CD4-positive, alpha-beta T cell treated with Interleukin-10 for 1 hour (primary cell): ENCODE data around the gene EPG5.
A peak's percentile ranks its signal among the peaks of the same experiment; 100 is the strongest.

Experiments used
- DNase-seq: peaks from one replicate; pipeline ENCODE4 v3.0.0-alpha.2; 2020

The EPG5 gene

DNA sequence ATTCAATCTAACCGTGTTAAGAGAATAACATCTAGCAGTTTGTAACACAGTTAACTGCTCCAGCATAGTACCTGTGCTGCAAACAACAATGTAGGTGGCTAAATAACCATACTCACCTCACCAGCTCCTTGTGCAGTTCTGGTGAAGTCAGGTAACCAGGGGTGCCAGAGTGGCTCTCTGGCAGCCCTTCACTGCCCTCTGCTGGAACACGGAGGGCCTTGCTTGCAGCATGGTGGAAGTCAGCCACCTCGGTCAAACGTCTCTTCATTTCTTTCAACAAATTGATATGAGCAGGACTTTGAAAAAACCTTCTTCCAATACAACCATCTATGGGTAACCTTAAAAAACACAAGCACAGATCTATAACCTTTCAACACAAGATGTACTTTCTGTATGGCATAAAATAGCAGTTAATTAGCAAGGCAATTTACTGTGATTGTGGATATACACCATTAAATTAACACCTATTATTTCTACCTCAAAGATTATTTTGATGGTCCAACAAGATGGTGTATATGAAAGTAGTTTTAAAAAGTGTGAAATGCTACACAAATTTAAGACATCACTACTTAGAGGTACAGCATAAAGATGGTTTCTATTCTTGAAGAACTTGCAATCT is 56.6 kb downstream of the EPG5 start:
- DNase-seq = peak; percentile 70

DNA sequence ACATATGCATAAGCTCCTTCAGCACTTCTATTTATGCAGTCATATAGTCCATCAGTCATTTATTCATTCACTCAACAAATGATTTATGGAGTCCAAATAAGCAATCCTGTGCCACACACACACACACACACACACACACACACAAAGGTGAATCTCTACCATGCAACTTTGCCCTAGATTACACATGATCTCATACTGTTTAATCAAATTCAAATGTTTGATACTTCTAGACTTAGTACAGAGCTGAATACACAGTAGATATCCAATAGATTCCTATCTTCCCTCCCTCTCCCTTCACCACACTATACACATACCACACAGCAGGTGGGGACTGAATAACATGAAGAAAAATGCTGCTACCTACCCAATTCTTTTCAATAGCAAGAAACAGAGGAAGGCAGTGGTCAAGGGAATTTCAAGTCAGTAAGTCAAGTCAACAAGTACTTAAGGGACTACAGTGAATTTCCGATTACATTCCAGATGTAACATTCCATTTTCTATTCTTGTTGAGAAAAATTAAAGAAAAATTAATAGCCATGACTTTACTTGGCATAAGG is 65.4 kb downstream of the EPG5 start:
- no peak for DNase-seq

DNA sequence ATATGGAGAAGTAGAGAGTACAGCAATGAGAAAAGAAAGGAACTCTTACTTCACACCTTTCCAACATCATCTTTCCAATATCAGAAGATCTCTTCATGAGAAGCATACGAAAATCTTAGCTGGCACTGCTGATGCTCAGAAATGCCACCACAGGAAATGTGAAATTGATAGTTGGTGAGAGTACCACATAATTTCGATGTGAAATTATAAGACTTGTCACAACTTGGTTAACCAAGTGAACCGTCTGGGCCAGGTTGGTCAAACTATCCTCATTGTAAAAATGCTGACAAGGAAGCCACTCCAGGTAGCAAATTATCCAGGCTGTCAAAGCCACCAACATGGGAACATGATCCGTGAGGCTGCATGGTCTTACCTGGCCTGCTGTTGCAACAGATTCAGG is 66.5 kb downstream of the EPG5 start:
- no peak for DNase-seq

DNA sequence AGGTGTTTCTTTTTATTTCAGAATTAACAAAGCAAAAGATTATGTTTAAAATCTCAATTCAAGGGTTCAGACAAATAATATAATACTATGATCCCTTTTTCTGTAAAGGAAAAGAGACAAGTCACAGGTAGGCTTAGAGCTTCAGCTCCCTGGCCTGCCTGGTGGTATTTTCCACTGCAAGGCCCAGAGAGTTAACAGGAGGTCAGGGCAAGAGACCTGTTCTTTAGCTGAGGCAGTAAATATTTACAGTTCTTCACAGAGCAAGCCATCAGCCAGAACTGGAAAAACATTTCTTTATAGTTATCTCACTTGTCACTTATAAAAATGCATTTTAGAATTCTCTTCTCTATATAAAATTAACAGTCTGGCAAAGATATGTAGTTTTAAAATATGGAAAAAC is 70.1 kb downstream of the EPG5 start:
- no peak for DNase-seq

DNA sequence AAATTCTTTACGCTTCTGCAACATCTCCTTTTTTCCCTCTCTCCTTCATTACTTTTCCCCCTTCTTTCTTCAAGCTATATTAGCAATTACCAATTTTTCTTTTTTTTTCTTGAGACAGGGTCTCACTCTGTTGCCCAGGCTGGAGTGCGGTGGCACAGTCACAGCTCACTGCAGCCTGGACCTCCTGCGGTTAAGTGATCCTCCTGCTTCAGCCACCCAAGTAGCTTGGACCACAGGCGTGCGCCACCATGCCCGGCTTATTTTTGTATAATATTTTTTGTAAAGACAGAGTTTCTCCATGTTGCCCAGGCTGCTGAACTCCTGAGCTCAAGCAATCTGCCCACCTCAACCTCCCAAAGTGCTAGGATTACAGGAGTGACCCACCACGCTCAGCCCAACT is 70.7 kb downstream of the EPG5 start:
- DNase-seq = no peak

DNA sequence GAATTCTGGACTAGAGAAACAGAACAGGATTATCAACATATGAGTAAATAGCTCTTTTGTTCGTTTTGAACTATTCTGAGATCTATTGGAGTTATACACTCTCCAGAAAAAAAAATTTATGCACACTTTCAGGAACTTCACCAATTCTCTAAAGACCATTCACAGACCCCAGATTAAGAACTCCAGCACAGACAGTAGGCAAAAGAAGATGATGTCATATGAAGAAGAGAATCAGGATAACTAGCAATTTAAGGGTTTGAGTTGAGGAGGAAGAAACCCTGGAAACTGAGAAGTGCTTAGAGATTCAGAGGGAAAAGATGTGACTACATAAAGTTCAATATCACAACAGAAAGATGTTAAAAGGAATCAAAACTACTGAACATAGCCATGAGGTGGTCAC is 71.8 kb downstream of the EPG5 start:
- no peak for DNase-seq

DNA sequence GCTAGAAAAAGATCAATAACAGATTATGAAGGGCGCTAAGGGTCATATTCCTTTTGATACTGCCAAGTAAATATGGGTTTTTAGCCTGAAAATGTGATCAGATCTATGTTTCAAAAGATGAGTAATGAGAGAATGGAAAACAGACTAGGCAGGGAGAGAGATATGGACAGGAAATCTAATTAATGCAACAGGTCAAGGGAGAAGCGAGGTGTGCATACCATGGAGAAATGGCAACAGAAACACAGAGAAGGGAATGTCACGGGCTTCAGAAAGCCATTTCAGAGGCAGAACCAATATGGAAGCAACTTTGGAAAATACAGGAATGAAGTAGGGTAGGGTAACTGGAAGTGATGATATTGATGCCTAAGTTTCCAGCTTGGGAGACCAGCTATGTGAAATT is 72.3 kb downstream of the EPG5 start:
- no peak for DNase-seq

DNA sequence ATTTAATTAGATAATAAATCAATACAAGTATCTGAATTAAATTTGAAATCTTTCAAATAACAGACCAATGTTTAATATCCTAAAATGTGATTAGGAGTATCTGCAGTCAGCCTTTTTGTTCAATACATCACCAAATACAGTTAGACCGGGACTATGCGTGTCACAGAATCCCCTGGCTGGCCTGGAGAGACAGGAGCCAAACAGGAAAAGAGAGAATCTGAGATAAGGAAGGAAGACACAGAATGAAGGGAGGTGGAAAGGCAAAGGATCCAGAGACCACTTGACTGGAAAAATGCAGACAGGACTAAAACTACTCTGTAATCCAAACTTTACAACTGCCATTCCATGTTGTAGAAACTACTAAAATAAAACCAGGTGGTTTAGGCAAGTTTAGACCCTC is 75.3 kb downstream of the EPG5 start:
- DNase-seq = no peak

DNA sequence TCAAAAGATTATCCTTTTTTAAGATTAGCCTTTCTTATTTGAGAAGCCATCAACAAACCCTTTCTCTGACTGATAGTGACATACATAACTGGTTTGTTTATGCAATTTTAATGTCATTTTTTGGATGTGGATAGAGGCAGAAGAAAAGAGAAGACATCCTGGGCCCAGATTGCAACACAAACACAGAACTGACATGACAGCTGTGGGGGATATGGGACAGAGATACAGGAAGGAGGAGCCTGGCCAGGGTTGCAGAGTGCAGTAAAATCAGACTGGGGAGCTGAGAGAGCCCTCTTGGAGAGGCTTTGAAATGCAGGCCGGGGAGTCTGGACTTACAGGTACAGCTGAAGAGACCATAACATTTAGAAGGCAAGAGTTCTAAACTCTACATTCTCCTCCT is 76.5 kb downstream of the EPG5 start:
- no peak for DNase-seq

DNA sequence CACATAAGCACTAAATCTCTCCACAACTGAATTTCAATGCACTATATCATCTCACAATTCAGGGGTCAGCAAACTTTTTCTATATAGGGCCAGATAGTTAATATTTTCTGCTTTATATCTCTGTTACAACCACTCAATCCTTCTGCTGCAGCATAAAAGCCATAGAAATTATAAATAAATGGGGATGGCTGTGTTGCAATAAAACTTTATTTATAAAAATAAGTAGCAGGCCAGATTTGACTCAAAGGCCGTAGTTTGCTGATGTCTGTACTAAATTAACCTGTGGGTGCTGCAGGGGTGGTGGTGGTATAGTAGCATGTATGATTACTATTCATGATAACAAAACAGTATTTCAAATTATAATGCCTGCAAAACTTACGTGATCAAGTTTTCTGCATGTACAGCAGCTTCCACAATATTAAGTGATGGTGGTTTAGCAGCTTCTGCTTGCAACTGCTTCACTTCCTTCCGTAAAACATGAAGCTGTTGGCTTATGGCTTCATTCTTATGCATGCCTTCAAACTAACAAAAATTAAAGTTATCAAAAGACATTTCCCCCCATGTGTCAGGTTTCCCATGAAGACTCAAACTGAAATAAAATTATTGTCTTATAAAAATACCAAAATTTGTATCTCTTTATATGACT is 77.6 kb downstream of the EPG5 start:
- no peak for DNase-seq

DNA sequence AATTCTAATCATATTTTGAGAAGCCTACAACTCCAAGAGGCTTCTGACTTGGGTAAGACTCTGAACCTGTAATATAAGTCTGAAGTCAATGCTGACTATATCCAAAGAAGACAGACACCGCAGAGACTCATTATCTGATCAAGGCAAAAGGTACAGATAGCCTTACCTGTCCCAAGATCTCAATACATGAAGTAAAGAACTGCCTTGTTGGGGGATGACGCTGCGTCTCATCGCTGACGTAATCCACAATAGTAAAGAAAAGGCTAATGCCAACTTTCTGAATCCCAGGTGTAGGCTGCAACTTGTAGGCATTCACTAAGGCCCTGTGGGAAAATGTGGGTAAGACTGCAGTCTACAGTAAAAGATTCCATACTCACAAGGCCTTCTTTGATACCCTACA is 79.5 kb downstream of the EPG5 start:
- DNase-seq = no peak

DNA sequence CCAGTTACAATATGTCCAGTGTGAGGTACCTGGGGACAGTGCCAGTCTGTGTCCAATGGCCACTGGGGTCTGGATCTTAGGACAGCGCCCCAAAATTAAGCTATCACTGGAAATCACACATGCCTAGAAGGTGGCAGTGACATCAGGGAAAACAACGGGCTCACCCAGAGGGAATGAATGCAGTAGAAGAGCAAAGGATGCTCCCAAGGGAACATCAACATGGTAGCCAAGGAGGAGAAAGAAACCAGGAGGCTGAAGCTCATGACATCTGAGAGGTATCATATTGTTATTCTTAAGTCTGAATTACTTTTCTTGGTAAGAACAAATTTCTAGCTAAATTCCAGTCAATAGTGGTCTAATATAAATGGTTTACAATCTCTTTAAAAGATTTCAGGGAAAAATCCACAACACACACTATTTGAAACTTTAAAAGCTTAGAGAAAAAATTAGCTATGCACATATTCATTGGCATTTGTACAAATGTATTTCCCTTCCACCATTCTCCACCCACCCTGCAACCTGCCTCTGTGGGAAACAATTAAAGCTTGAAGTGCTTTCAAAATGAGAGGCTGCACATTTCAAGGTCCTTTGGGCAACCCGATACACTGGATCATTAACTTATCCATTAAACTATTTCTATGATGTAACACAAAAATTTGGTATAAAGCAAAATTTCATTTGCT is 86.1 kb downstream of the EPG5 start:
- DNase-seq = no peak

DNA sequence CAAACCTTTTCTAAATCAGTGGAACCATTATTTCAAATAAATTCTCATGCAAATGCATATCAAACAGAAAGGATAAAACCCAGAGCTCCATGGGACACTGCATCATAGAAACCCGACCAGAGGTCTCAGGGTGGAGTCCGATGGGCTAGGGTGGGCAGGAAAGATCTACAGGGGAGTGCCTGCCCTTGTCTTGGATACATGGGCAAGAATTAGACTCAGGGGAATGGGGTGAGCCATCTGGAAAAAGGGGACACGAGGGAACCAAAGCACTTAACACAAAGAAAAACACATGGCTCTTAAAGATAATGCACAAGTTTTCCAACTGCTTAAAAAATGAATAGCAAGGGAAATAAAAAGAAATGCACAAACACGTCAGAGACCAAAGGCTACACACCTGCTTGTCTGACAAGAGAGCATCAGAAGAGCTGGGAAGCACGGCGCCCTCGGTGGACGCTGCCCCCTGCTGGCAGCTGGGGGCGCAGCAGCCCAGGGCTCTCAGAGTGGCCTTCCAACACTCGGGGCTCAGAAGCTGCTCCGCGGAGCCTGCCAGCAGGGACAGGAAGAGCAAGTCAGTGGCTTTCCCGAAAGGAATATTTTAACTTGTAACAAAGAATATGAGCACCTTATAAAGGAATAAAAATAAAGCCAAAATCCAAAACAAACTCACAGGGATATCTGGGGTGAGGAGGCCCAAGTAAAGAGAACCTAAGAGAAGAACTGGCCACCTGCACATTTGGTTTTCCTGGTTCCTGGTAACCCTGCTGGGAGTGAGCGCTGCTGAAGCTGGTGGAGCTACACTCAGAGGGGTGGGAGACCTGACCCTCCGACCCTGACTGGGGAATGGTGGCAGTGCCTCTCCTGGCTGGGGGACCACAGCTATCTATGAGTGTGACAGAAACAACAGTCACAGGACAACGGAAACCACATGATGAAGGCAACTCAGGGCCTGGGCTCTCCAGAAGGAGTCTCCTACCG is 87.2 kb downstream of the EPG5 start:
- peak; percentile 74 for DNase-seq

DNA sequence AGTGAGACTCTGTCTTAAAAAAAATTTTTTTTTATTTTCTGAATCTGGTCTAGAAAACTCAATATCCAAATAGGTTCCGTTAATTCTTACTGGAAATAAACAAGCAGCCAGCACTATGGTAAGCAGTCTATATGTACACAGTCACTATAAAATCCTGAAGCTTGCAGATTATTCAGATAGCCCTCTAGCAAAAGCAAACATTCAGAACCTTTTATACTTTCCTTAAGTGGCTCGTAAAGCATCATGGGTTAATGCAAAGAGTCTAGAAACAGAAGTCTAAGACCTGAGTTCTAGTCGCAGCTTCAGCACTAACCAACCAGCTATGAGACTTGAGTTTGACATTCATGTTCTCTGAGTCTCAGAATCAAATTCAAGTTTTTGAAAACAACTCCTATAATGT is 89.7 kb downstream of the EPG5 start:
- no peak for DNase-seq

DNA sequence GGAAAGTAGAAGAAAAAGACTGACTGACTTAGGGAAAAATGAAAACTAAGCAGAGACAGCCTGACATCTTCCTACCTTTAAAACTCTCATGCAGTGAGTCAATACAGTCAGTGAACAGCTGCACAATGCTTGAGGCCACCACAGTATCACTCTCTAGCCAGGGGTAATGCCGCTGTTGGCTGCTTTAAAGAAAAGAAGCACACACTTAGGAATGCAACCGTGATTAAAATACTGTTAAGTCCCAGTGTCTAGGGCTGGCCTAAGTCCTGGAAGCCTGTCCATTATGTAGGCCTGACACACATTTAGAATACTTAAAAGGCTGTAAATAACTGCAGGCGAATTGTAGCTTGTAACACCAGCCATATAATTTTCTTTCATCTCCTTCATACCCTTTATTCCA is 91.0 kb downstream of the EPG5 start:
- no peak for DNase-seq

DNA sequence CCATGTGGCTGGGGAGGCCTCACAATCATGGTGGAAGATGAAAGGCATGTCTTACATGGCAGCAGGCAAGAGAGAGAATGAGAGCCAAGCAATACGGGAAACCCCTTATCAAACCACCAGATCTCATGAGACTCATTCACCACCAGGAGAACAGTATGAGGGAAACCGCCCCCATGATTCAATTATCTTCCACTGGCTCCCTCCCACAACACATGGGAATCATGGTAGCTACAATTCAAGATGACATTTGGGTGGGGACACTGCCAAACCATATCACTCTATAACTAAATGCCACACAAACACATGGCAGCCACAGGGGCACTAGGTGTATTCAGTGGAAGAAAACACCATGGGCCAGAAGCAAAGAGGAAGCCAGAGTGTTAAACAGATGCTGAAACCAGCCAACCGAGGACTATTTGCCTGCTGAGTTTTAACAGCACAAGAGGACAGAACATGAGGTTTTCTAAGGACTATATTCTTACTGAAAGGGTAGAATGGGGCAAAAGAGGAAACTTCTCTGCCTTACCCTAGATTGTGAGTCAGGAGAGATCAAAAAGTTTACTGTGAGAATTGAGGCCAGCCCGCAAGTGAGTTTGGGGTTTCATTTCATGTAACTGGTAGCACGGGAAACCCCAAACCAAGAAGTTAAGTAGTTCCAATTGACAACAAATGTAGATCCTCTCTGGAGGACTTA is 92.5 kb downstream of the EPG5 start:
- DNase-seq = peak; percentile 65

DNA sequence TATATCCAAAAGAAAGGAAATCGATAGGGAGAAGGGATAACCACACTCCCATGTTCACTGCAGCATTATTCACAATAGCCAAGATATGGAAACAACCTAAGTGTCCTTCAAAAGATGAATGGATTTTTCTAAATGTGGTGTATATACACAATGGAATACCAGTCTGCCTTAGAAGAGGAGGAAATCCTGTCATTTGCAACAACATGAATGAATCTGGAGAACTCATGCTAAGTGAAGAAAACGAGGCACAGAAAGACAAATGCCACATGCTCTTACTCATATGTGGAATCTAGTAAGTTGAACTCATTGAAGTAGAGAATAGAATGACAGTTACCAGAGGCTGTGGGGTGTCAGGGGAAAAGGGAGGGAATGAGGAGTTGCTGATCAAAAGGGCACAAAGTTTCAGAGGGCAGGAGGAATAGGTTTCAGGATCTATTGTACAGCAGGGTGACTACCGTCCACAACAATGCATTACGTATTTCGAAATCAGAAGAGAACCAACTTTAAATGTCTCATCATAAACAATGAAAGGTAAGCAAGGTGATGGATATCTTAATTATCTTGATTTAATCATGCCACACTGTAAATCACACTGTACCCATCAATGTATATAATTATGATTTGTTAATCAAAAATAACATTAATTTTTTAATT is 95.6 kb downstream of the EPG5 start:
- no peak for DNase-seq

DNA sequence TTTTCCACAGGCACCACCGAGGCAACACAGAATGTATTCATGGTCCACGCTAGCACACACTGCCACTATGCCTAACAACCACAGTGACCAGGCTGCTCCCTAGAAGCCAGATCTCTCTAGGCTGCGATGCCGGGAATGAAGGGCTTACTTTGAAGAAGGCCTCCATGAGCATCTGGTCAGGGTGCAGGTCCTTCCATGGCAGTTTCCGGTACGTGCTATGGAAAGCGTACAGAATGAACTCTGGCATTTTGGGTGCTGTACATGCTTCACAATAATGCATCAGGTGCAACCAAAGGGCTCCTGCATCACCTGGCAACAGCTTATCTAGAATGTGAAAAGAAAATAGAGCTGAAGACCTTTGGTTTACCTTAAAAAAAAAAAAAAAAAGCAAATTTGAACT is 96.7 kb downstream of the EPG5 start:
- DNase-seq = no peak

DNA sequence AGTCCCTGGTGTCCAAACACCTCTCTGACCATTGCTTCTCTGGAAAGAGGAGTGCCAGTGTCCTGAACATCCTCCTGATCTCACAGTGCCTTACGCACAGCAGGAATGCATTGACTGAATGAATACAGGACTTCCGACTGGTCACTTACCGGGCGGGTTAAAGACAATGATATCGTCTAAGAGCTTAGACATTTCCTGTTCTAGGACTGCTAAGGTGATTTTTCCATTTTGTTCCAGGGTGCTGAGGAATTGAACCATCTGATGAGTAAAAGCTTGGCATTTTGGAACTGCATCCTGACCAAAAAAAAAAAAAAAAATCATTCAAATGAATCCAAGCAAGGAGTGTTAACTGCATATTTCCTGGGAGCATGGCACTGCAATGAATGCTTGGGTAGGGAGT is 101.7 kb downstream of the EPG5 start:
- no peak for DNase-seq

DNA sequence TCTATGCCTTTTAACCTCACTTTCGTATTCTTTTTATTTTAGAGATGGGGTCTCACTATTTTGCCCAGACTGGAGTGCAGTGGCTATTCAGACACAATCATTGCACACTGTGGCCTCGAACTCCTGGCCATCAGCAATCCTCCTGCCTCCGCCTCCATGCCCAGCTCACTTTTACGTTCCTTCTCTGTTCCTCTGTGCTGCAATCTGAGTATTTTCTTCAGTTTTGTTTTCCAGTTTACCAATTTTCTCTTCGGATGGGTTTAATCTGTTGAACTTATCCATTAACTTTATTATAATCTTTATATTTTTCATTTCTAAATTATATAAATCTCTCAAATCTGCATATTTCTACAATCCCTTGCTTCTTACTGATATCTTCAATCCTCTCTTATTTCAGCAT is 103.0 kb downstream of the EPG5 start:
- DNase-seq = no peak

DNA sequence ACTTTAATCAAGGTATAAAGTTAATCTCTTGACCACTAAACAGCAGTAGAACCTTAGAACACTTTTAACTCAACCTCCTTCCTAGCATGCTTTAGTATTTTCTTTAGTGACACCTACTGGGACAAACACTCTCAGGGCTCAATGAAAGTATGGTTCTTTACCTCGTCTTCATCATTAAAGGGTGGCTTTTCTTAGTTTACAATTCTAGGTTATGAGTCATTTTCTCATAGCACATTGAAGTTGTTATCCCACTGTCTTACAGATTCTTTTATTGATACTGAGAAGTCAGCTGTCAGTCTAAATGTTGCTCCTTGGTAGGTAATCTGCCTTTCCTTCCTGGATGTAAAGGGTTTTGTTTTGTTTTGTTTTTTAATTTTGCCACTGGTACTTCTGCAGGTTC is 103.7 kb downstream of the EPG5 start:
- no peak for DNase-seq

DNA sequence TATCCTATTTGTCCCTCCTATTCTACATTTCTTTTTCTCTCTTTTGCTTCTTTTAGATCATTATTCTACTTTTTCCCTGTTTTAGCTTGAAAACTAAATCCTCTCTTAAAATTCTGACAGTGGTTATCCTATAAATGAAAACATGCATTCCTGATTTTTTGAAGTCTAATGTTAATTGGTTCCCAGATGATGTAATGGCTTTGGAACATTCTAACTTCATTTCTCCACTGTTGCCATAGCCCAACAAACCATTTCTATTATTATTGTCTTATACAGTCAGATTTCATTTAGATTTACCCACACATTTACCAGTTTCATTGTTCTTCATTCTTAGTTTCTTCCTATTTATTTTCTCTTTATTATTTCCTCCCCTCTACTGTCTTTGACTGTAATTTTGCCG is 105.2 kb downstream of the EPG5 start:
- no peak for DNase-seq
